Measurements from ENCODE around the gene NPAS3. TPM values are rescaled to one million over a fixed set of nuclear protein-coding genes. Genes with fewer than 3 reads are reported as not detected.

Gene NPAS3
- total RNA-seq, 1 experiment from 2014 or later, result not detected

- H4K20me1 ChIP-seq (ENCODE audit: insufficient read depth), result no peaks in the 10 kb centered on the region
These were observed 379.0 kb downstream of the NPAS3 start for GRCh38 chr14:33317675-33318074.

GRCh38 chr14:33323979-33324378, 385.3 kb downstream of the NPAS3 start:
- ChIA-PET CTCF (no interaction called here), POLR2A (ENCODE audit: unreplicated experiment) (no interaction called here)
- H3K4me1 ChIP-seq (replicated peaks; ENCODE audit: insufficient read depth), result no peaks in the 10 kb centered on the region
- no peak for DNase-seq
- H3F3A ChIP-seq (ENCODE audit: insufficient read depth, low read depth), result no peaks in the 10 kb centered on the region
- intact Hi-C loops (cut with micrococcal nuclease; ENCODE audit: unreplicated experiment), result no loop called here
- no peaks in the 10 kb centered on the region for H3K27me3 ChIP-seq (ENCODE audit: insufficient read depth, low read depth)
- H4K20me1 ChIP-seq (ENCODE audit: insufficient read depth), result no peaks in the 10 kb centered on the region
- BruUV-seq (replicated peaks), result no TSS peak
- no peak for TF ChIP-seq EZH2 (IDR thresholded peaks at IDR 0.05; ENCODE audit: low read depth)
- TF ChIP-seq, protein P1, sequence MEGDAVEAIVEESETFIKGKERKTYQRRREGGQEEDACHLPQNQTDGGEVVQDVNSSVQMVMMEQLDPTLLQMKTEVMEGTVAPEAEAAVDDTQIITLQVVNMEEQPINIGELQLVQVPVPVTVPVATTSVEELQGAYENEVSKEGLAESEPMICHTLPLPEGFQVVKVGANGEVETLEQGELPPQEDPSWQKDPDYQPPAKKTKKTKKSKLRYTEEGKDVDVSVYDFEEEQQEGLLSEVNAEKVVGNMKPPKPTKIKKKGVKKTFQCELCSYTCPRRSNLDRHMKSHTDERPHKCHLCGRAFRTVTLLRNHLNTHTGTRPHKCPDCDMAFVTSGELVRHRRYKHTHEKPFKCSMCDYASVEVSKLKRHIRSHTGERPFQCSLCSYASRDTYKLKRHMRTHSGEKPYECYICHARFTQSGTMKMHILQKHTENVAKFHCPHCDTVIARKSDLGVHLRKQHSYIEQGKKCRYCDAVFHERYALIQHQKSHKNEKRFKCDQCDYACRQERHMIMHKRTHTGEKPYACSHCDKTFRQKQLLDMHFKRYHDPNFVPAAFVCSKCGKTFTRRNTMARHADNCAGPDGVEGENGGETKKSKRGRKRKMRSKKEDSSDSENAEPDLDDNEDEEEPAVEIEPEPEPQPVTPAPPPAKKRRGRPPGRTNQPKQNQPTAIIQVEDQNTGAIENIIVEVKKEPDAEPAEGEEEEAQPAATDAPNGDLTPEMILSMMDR (conservative IDR thresholded peaks at IDR 0.05), result no peak
- no peaks in the 10 kb centered on the region for H3K79me2 ChIP-seq (ENCODE audit: low read depth)
- no peaks in the 10 kb centered on the region for H3K9me2 ChIP-seq (ENCODE audit: insufficient read depth)
- H3K27ac ChIP-seq, result no peak overlapping the region
- no peaks in the 10 kb centered on the region for H3K9me3 ChIP-seq (ENCODE audit: insufficient read depth, low read depth)
- no peaks in the 10 kb centered on the region for H3K36me3 ChIP-seq (ENCODE audit: low read depth)
- H3K4me3 ChIP-seq, result no peak overlapping the region
- no peak overlapping the region for H3K4me2 ChIP-seq
- H2AFZ ChIP-seq, result no peak overlapping the region

More at GRCh38 chr14:33317675-33318074, 379.0 kb downstream of the NPAS3 start:
- intact Hi-C loops (cut with micrococcal nuclease; ENCODE audit: unreplicated experiment), result no loop called here
- no TSS peak for BruUV-seq (replicated peaks)
- no peak overlapping the region for H2AFZ ChIP-seq
- no peaks in the 10 kb centered on the region for H3K27me3 ChIP-seq (ENCODE audit: insufficient read depth, low read depth)
- DNase-seq, result no peak
- H3K4me3 ChIP-seq, result no peak overlapping the region
- H3K4me2 ChIP-seq, result no peak overlapping the region
- H3K9me3 ChIP-seq (ENCODE audit: insufficient read depth, low read depth), result no peaks in the 10 kb centered on the region
- H3K36me3 ChIP-seq (ENCODE audit: low read depth), result no peaks in the 10 kb centered on the region
- ChIA-PET CTCF (no interaction called here), POLR2A (ENCODE audit: unreplicated experiment) (no interaction called here)
- no peaks in the 10 kb centered on the region for H3K9me2 ChIP-seq (ENCODE audit: insufficient read depth)
- H3F3A ChIP-seq (ENCODE audit: insufficient read depth, low read depth), result no peaks in the 10 kb centered on the region
- H3K27ac ChIP-seq, result no peak overlapping the region
- no peak for TF ChIP-seq EZH2 (IDR thresholded peaks at IDR 0.05; ENCODE audit: low read depth)
- TF ChIP-seq, protein P1 (conservative IDR thresholded peaks at IDR 0.05), result no peak
- no peaks in the 10 kb centered on the region for H3K4me1 ChIP-seq (replicated peaks; ENCODE audit: insufficient read depth)
- no peaks in the 10 kb centered on the region for H3K79me2 ChIP-seq (ENCODE audit: low read depth)

DNA sequence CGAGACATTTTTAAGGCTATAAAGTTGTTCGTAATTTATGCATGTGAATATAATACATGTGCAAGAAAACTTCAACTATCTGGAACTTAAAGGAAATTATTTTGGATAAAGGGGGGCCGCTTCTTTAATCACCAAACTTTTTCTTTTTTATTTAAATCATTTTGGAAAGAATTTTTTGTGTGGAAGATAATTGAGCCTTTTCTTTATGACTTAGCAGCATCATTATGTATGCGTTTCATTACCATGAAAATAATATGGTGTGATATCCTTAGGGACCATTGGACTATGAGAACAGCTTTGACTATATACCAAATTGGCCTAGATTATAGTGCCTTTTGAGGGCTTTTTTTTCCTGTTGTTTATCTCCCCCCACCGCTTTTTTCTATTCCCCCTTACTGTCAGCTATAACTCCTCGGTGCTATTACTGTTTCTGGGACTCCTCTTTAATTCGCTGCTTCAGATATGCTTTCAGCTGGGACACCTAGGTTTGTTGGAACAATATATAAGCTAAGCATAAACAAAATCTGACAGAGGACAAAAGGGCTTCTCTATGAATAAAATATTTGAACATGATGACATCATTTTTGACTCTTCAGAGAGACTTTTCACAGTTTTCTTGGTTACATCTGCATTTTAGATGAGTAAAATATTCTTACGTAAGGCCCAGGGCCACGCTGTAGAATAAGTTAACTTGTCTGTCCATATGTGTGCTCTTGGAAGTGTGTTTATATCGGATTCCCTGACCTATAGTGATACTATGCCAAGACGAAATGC, 392.7 kb downstream of the NPAS3 start:
- intact Hi-C loops (cut with micrococcal nuclease; ENCODE audit: unreplicated experiment), result no loop called here

More for the DNA sequence above, 392.7 kb downstream of the NPAS3 start:
- no peak overlapping the region for H3K4me2 ChIP-seq
- H3K27ac ChIP-seq, result no peak overlapping the region
- ChIA-PET POLR2A (ENCODE audit: unreplicated experiment) (no interaction called here), CTCF (no interaction called here)
- H3K9me3 ChIP-seq (ENCODE audit: insufficient read depth, low read depth), result no peaks in the 10 kb centered on the region
- H3K27me3 ChIP-seq (ENCODE audit: insufficient read depth, low read depth), result no peaks in the 10 kb centered on the region
- BruUV-seq (replicated peaks), result no TSS peak
- H3K79me2 ChIP-seq (ENCODE audit: low read depth), result no peaks in the 10 kb centered on the region
- H3F3A ChIP-seq (ENCODE audit: insufficient read depth, low read depth), result no peaks in the 10 kb centered on the region
- no peak for DNase-seq
- H3K36me3 ChIP-seq (ENCODE audit: low read depth), result no peaks in the 10 kb centered on the region
- H3K4me3 ChIP-seq, result no peak overlapping the region
- TF ChIP-seq, protein P1 (conservative IDR thresholded peaks at IDR 0.05), result no peak
- no peak for TF ChIP-seq EZH2 (IDR thresholded peaks at IDR 0.05; ENCODE audit: low read depth)
- H3K9me2 ChIP-seq (ENCODE audit: insufficient read depth), result no peaks in the 10 kb centered on the region
- no peak overlapping the region for H2AFZ ChIP-seq
- no peaks in the 10 kb centered on the region for H3K4me1 ChIP-seq (replicated peaks; ENCODE audit: insufficient read depth)
- no peaks in the 10 kb centered on the region for H4K20me1 ChIP-seq (ENCODE audit: insufficient read depth)
